Medulla oblongata (tissue), 1 donor: ENCODE results near the gene LZTS3.
"Not testable (repeated sequence)": the region's sequence is repeated elsewhere in the genome, so short reads cannot be mapped to it uniquely, and the experiment has no call there.

Experiments used
- DNase-seq: peaks from one replicate; pipeline ENCODE4 v3.0.0-alpha.2; 2015; ENCODE audit errors: extremely low spot score

LZTS3 gene

GRCh38 chr20:3172933-3173609, at the start of gene LZTS3:
Gene LZTS3 (minus strand): TSS chr20:3173549. CDS start chr20:3167163, 6,386 bp downstream.
- peak; percentile 74 for DNase-seq

DNA sequence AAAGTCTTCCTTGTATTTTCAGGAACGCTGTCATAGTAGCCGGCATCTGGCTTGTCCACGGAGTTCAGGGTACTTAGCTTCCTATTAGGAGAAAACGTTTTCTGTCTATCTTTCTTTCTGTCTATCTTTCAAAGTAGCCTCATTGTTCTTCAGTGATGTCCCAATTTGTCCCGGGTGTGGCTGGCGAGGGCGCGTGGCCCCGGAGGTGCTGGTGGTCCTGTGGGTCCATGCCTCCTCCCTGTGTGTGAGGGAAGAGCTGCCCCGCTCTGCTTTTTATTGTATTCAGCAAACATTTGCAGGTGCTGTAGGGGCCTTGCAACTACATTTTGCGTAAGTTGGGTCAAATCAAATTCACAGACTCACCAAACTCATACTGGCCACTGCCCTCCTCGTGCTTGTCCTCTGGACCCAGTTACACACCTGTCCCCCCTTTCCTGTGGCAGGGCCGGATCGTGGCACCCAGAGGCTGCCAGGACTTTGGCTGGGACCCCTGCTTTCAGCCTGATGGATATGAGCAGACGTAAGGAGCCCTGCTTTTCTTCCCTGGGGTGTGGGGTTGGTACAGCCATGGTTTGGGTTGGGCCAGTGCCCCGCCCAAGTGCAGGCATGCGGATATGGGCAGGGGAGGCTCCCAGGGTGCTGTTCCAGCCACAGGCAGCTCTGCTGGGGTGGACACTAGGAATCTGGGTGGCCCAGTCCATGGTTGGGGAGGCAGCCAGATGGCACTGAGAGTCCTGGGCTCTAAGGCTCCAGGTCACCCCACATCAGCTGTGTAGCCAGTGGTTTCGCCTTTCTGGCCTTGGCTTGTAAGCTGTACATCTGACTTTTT, 48.3 kb upstream of the LZTS3 start:
- DNase-seq = no peak

- peak; percentile 20 for DNase-seq
These were observed 45.1 kb upstream of the LZTS3 start for GRCh38 chr20:3218307-3218988.

GRCh38 chr20:3215359-3215917, 42.1 kb upstream of the LZTS3 start:
- not testable (repeated sequence) for DNase-seq

DNA sequence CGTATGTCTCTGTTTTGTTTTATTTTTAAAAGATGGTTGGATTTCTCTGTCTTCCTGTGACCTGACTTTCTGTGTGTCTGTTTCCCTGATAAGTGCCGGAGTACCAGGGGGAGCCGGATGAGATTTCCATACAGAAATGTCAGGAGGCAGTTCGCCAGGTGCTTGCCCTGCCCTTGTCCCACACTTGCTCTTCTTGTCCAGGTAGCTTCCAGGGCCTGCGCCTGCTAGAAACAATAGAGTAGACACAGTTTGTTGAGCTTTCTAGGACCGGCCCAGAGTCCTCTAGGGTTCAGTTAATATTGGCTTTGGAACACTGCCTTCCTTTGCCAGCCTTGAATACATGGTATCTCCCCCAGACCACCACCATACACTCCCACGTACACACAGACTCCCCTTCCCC, 39.9 kb upstream of the LZTS3 start:
- DNase-seq = no peak

- no peak for DNase-seq
These were observed 37.0 kb upstream of the LZTS3 start for GRCh38 chr20:3210346-3210745.

- DNase-seq = no peak
These were observed 36.6 kb upstream of the LZTS3 start for GRCh38 chr20:3209946-3210317.

GRCh38 chr20:3209257-3209945, 36.1 kb upstream of the LZTS3 start, which contains the start of gene ITPA:
Gene ITPA (plus strand): TSS chr20:3209498. CDS start chr20:3209552, 54 bp downstream.
- peak; percentile 60 for DNase-seq

DNA sequence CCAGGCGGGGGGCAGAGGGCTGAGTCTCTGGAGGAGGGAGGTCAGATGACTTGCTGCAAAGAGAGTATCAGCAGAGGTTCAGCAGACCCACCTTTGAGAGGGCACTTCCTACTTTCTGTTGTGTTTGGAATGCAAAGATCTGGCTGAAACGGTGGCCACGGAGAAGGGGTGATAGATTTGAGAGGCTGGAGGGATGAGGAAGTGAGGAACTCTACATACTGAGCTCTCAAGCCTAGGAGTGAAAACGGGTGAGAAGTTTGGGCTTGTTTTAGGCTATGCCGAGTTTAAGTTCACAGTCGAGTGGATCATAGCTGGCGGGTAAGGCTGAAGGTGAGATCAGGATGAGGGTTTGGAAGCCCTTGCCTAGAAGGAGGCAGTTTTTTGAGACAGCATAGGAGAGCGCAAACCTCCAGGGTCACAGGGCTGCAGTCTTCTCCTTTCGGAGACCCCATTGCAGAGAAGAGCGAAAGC, 35.5 kb upstream of the LZTS3 start:
- DNase-seq = no peak

DNA sequence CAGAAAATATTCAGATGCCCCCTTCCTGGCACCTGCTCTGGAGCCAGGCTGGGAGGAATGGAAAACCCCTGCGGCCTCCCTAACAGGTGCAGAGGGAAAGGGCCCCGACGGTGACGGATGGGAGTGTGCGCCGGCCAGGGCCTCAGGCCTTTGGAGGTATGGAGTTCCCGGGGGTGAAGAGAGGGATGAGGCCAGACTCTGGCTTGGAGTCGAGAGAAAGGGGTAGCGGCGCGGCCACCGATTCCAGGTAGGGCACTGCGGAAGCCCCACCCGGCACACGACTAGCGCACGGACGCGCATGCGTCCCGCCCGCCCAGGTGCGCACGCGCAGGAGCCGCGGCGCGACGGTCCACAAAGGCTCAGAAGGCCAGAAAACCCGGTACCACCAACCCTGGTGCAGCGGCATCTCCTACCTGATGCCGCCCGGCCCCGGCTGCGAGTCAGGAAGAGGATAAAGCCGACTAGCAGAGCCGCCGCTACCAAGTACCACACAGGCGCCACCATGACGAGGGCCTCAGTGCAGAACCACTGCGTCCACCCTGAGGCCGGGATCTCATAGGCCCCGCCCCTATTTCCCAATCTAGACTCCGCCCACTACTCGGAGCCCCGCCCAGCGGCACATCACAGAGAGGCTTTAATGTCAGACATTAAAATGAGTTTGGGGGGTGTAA, 30.9 kb upstream of the LZTS3 start, which contains the start of gene DDRGK1:
Gene DDRGK1 (minus strand): TSS at position 559 of the 671 bp plus-strand sequence. CDS start 55 bp downstream, at position 504.
- DNase-seq = peak; percentile 88

DNA sequence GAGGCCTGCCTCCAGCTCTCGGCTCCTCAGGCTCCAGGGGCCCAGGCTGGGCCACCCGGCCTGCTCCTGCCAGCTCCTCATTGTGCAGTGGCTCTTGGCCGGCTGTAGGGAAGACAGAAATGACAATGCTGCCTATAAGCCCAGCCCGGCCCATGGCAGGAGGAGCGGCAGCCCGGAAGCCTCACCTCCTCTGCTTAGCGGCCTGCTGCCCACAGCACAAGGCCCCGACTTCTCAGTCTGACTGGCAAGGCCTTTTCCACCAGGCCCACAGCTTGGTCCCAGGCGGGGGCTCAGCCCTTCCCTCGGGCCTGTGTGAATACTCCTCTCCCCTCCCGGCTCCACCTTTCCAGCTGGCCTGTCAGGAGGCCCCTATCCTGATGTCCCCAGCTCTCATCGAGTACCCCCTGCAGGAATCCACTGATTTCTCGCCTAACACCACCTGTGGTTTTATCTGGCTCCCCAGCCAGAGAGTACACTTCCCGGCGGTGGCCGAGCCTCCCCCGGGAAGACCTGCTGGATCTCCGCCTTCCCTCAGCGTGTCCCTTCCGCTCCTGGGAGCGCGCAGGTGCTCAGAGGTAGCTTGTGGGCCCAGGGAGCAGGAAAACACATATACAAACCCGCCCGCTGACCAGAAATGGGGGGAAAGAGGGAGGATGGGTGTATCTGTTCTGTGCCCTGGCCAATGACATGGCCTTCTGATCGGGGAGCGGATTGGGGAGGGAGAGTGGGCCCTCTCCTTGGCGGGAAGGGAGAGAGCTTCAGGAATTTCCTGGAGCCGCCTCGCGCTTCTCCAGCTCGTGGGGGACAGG, 30.2 kb upstream of the LZTS3 start:
- DNase-seq = peak; percentile 19

DNA sequence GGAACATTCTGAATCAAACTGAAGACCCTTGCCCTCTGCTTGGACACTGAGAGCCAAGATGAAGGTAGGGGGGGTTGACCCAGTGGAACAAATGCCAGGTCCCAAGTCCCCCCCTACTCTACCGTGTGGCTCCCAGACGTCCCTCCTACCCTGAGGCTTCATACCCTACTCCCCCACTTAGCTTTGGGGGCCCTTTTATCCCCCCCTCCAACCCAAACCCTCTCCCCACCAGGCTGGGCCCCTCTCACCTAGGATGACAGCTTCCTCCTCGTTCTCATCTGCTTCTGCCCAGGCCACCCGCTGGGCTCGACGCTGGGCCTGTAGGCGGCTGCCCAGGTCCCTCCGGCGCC, 29.6 kb upstream of the LZTS3 start:
- DNase-seq = no peak

GRCh38 chr20:3199976-3200755, 26.8 kb upstream of the LZTS3 start:
- no peak for DNase-seq

GRCh38 chr20:3199206-3199605, 25.9 kb upstream of the LZTS3 start:
- DNase-seq = no peak

DNA sequence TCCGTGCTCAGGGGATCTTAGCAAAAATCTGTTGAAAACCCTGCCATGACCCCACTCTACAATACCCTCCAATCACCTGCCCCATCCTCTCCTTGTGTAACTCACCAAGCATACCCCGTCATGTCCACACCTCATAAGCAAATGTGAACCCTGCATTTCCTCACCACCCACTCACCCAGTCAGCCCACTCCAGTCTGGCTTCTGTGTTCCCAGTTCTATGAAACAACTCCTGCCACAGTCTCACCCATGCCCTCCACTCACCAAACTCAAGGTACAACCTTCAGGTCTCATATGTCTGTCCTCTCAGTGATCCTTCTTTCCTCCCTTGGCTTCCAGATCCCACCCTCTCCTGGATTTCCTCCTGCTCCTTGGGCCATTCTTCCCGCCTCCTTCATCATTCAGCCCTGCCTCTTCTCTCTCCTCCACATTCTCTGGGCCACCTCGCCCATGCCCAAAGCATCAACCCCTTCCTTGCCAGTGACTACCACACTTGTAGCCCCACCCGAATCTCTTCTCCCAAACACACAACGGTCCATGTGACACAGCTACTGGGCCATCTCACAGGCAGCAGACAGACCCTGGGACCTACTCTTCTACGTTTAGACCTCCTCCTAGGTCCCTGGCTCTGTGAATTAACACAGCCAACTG, 22.4 kb upstream of the LZTS3 start:
- DNase-seq = no peak

GRCh38 chr20:3194617-3195280, 21.4 kb upstream of the LZTS3 start:
- no peak for DNase-seq

DNA sequence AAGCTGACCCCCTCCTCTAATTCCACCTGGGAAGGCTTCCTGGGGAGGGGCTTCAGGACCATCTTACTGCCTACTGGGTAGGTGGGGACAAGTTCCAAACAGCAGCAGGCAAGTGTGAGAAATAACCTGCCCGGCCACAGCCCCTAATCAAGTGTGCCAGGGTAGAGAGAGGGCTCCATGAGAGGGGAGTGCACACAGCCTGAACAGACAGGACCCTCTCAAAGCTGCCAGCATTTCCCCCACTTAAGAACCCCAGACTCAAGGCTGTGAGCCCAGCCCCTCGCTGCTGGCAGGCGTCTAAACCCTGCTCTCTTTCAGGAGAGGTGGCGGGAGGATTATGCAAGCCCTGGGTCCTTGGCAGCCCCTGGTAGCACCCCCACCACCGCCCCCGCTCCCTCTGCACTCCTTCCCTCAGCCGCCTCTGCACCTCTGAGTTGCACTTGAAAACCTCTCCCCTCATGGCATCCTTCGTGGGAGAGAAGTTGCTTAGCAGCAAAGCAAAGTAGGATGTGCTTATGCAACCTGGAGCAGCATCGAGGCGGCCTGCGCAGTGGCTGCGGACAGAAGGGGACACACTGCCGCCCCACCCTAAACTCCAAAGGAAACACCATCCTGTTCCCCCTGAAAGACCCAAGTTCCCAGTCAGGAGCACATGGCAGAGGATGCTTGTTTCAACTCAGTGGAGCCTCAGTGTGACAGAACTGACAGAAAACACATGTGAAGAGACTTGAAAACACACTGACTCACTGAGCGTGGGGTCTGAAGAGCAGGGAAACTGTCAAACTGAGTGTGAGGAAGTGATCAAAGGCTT, 20.7 kb upstream of the LZTS3 start:
- DNase-seq = no peak
